Islet precursor cell (in vitro differentiated cells): ENCODE data around the gene CDKN2AIPNL.
A peak's percentile ranks its signal among the peaks of the same experiment; 100 is the strongest.

Experiments
- DNase-seq: peaks from one replicate; pipeline ENCODE4 v3.0.0-alpha.2; 2018

CDKN2AIPNL gene

GRCh38 chr5:134411546-134412266, at the start of gene CDKN2AIPNL:
Gene CDKN2AIPNL, minus strand, starts transcription at chr5:134411881. Its CDS starts 27 bp downstream, at chr5:134411854.
- DNase-seq: peak; percentile 93

- no peak for DNase-seq
These were observed 48.9 kb upstream of the CDKN2AIPNL start for GRCh38 chr5:134460551-134460950.

GRCh38 chr5:134459491-134459890, 47.8 kb upstream of the CDKN2AIPNL start:
- no peak for DNase-seq

GRCh38 chr5:134459010-134459403, 47.3 kb upstream of the CDKN2AIPNL start:
- no peak for DNase-seq

GRCh38 chr5:134458234-134459009, 46.7 kb upstream of the CDKN2AIPNL start:
- DNase-seq: no peak

GRCh38 chr5:134457801-134458200, 46.1 kb upstream of the CDKN2AIPNL start:
- DNase-seq: no peak

- DNase-seq: no peak
These were observed 45.1 kb upstream of the CDKN2AIPNL start for GRCh38 chr5:134456825-134457224.

- no peak for DNase-seq
These were observed 43.8 kb upstream of the CDKN2AIPNL start for GRCh38 chr5:134455466-134455865.

GRCh38 chr5:134453016-134453415, 41.3 kb upstream of the CDKN2AIPNL start:
- no peak for DNase-seq

- peak; percentile 88 for DNase-seq
These were observed 40.3 kb upstream of the CDKN2AIPNL start for GRCh38 chr5:134451936-134452505.

- DNase-seq: no peak
These were observed 39.7 kb upstream of the CDKN2AIPNL start for GRCh38 chr5:134451225-134451935.

- DNase-seq: no peak
These were observed 38.7 kb upstream of the CDKN2AIPNL start for GRCh38 chr5:134450374-134450773.

GRCh38 chr5:134449167-134449566, 37.5 kb upstream of the CDKN2AIPNL start:
- DNase-seq: peak; percentile 70

- DNase-seq: no peak
These were observed 36.3 kb upstream of the CDKN2AIPNL start for GRCh38 chr5:134447815-134448520.

- no peak for DNase-seq
These were observed 35.3 kb upstream of the CDKN2AIPNL start for GRCh38 chr5:134446938-134447337.

- no peak for DNase-seq
These were observed 34.5 kb upstream of the CDKN2AIPNL start for GRCh38 chr5:134445856-134446818.

- no peak for DNase-seq
These were observed 33.3 kb upstream of the CDKN2AIPNL start for GRCh38 chr5:134444941-134445471.

- DNase-seq: no peak
These were observed 28.6 kb upstream of the CDKN2AIPNL start for GRCh38 chr5:134440201-134440755.

- peak; percentile 93 for DNase-seq
These were observed 27.6 kb upstream of the CDKN2AIPNL start for GRCh38 chr5:134439210-134439654.

GRCh38 chr5:134438721-134439123, 27.0 kb upstream of the CDKN2AIPNL start:
- no peak for DNase-seq
